HepG2 (cell line): Measurements from ENCODE around the gene KIF26B.

Source experiments
- EZH2 ChIP-seq: conservative IDR thresholded peaks from 2 replicates; pipeline ENCODE4 v1.6.1; 2012; ENCODE audit warnings: mild to moderate bottlenecking, low read depth, low read length, moderate library complexity
- ZNF329 ChIP-seq: sonication (generic); formaldehyde crosslinking; IDR thresholded peaks from 2 replicates; pipeline ENCODE4 v1.9.0; 2021; ENCODE audit warnings: low read depth, mild to moderate bottlenecking, missing genetic modification reagents

GRCh38 chr1:245337829-245338484 lies 183.2 kb downstream of the KIF26B start:
- TF ChIP-seq ZNF329 (CRISPR knock-in tag) (no peak), EZH2 (no peak)
